Right renal cortex interstitium (tissue), 3 donors: Measurements from ENCODE around the gene AEN. TPM values are rescaled to one million over a fixed set of nuclear protein-coding genes. Genes with fewer than 3 reads are reported as not detected.

Source experiments
- DNase-seq, 3 donors: peaks; one replicate each; pipeline ENCODE4 v3.0.0-alpha.2; 2013; ENCODE audit warnings: low read depth in 3 of 3, low spot score in 2 of 3
- polyA plus RNA-seq, 3 donors: library from polyadenylated mRNA; unstranded; fragments of 120-200 nt; gene quantifications; one replicate each; pipeline ENCODE4 v1.2.1, GENCODE V29; 2013; ENCODE audit not compliant: insufficient read length in 3 of 3

AEN gene
- polyA plus RNA-seq, 3 donors, result 5.8 to 6.3 (median 6.1) TPM

- DNase-seq, result no peak
Observed at GRCh38 chr15:88613074-88613944, 7.8 kb upstream of the AEN start.

GRCh38 chr15:88615303-88616107 is 5.6 kb upstream of the AEN start:
- DNase-seq, result no peak

GRCh38 chr15:88616240-88616639 is 4.9 kb upstream of the AEN start:
- DNase-seq, result no peak

GRCh38 chr15:88617031-88617722 is 4.0 kb upstream of the AEN start:
- no peak for DNase-seq

DNA sequence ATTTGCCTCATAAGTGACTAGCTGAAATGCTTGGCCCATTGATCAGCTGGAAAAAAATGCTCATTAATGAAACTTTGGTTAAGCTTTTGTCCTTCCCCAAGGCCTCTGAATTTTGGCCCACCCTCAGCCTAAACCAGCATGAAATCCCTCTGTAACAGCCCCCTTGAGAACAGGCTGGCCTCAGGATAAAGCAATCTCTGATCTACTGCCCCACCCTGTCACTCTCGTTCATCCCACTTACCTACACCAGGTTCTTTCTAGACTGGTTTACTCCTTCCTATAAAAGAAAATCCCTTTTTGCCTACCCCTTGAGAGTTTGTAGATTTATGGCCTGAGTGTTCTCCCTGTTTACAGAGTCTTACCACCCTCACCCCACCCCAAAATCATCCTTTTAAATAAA is 3.4 kb upstream of the AEN start:
- no peak for DNase-seq

GRCh38 chr15:88618686-88619085 is 2.5 kb upstream of the AEN start:
- no peak for DNase-seq

DNA sequence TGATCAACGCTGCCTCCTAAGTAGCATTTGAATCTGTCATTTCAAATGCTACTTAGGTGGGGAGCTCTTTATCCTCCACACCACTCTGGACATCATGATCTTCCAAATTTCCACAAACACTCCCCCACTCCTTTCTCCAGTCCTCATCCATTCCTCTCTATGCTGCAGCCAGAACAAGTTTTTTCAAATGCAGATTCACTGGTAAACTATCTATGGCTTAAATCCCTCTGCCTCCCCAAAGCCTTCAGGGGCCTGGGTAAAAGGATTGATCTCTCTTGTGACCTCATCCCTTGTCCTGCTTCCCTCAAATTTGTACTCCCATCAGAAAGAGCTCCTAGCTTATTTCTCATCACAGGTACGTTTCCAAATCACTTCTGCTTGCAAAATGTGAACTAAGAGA is 1.3 kb upstream of the AEN start:
- no peak for DNase-seq

DNA sequence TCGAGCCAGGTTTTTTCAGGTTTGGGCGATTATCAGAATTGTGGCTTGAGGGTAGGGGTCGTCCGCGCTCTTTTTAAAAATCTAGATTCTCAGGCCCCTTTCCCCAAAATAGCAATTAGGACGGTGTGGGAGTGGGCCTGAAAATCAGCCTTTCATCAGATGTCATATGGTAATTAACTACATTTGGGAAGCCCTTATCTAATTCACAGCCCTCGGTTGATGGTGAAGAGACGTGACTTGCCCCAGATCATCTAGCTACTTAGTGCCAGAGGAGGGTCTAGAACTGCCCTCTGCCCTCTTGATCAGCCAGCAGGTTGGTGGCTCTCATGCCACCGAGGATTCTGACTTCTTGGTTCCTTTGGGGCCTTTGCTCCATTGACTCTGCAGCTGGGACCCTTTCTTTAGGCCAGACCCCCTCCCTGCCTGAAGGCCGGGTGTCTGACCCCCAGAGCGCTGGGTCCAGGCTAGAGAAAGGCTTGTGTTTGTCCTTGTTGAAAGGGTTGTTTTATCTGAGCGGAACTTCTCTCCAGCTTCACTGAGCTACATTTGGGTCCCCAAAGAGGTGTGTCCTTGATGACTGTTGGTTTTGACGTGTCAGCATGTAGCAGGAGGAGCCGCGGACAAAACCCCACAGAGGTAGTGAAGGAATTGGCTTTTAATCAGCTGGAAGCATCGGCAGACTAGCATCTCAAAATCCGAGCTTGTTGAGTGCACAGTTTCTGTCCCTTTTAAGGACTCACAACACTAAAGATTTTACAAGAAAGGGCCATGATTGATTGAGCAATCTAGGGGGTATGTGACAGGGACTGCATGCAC is 857 bp downstream of the AEN start:
- no peak for DNase-seq

GRCh38 chr15:88622605-88622975 is 1.4 kb downstream of the AEN start:
- DNase-seq, result no peak

DNA sequence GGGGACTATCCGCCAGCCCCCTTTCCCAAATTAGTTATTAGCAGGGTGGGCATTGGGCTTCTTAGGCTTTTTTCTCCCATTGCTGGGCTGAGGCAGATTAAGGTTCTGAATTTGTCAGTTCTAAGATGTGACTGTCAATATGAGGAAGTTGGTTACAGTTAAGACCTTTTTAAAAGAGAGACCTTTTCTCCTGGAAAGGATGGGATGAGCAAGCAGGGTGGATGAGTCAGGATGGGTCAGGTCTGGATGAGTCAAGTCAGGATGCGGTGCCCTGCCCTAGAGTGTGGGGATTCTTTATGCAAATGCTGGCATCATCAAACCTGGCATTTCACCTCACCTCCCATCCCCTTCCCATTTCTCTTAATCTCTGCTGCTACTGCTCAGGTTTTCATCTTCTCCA is 1.9 kb downstream of the AEN start:
- no peak for DNase-seq

DNA sequence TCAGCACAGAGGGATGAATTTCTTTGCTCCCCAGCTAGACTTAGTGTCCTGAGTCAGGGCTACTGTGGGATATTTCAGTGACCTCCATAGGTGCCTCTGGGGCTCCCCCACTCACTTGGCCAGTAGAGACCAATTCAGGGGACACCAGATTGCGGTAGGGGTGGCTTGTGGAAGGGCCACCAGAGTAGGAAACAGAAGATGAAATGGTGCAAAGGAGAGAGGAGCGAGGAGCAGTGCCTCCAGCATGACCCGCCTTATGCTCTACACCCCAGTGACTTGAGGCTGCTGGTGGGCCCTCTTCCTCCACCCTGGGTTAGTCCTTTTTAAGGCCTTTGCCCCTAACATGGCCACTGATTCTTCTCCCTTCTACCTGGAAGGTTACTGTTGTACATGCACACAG is 2.5 kb downstream of the AEN start:
- no peak for DNase-seq

- DNase-seq, result peak in 1 of 3 donors; percentile 48
Observed at GRCh38 chr15:88624156-88624970, 3.2 kb downstream of the AEN start.

- no peak for DNase-seq
Observed at GRCh38 chr15:88624971-88625490, 3.9 kb downstream of the AEN start.

- no peak for DNase-seq
Observed at GRCh38 chr15:88625943-88626741, 5.0 kb downstream of the AEN start.

DNA sequence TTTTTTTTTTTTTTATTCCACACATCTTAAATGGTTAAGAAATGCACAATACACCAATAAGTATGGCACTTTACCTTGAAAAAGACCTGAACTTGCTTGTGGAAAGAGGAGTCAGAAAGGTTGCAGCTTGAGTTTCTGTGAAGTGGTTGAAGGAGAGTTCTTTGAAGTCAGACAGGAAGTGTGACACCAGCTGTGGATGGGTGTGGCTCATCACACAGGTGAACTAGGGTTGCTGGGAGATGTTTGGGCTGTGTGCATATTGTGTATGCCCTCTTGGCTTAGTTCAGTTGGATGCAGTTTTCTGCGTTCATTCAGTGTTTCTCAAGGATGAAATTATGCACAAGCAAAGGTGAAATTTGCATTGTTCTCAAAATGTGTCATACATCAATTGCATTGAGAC is 6.3 kb downstream of the AEN start:
- no peak for DNase-seq

GRCh38 chr15:88628018-88628654 is 7.0 kb downstream of the AEN start:
- no peak for DNase-seq

DNA sequence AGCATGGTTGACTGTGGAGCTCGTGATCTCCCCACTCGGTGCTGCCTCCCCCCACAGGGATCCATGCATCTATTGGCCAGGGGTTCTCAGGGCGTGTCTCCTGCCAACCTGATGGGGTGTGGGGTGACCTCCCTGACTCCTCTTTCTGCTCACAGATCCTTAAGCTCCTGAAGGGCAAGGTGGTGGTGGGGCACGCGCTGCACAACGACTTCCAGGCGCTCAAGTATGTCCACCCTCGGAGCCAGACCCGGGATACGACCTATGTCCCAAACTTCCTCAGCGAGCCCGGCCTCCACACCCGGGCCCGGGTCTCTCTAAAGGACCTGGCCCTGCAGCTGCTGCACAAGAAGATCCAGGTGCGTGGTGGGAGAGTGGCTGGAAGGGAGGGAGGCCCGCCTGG is 7.9 kb downstream of the AEN start:
- DNase-seq, result no peak

- DNase-seq, result no peak
Observed at GRCh38 chr15:88630141-88630721, 9.1 kb downstream of the AEN start.
